GM10847 (cell line): ENCODE data around the gene RGCC.

ENCODE experiments used
- POLR2A ChIP-seq: IDR thresholded peaks from 2 replicates; pipeline ENCODE4 v1.6.1; 2011; ENCODE audit not compliant: insufficient read length; ENCODE audit errors: extremely low read depth

RGCC gene

DNA sequence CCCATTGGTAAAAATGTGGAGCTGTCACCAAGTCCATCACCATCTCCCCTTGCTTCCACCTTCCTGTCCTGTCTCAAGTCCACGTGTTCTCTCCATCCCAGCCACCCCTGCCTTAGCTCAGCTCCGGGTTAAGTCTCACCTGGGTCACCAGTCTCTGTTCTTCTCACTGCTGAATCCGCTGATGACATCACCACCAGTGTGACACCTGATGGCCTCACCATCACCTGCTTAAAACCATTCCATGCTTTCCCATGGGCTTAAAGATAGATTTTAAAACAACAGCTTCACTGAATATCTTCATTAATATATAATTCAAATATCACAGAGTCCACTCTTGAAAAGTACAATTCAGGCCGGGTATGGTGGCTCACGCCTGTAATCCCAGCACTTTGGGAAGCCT, 42.1 kb downstream of the RGCC start:
- no peak for TF ChIP-seq POLR2A

DNA sequence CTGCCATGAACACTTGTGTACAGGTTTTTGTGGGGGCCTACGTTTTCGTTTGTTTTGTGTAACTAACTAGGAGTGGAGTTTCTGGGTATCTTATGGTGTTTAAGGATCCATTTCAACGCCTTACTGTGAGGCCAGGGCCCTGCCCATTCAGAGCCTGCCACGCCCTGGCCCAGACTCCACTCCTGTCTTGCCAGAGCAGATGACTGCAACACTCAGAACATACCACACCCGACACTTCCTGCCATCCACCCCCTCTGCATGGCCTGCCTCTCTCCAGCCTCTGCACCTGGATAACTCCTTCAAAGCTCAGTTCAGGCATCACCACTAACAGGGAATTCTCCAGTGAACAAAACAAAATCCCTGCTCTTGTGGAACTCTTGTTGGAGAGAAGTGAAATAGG, 43.2 kb downstream of the RGCC start:
- TF ChIP-seq POLR2A, result no peak

DNA sequence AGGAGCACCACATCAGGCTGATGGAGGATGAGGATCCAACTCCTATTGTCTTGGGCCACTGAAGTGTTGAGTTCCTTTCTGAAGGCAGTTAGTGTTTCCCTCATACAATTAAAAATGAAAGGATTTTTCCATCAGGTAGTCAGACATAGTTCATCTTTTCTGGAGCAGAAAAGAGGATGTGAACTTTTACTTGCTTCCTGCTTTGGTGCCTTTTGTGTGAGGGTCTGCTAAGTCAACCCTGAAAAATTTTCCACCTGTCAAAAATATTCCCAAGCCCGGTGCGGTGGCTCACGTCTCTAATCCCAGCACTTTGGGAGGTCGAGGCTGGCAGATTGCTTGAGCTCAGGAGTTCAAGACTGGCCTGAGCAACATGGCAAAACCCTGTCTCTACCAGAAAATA, 43.9 kb downstream of the RGCC start:
- no peak for TF ChIP-seq POLR2A

DNA sequence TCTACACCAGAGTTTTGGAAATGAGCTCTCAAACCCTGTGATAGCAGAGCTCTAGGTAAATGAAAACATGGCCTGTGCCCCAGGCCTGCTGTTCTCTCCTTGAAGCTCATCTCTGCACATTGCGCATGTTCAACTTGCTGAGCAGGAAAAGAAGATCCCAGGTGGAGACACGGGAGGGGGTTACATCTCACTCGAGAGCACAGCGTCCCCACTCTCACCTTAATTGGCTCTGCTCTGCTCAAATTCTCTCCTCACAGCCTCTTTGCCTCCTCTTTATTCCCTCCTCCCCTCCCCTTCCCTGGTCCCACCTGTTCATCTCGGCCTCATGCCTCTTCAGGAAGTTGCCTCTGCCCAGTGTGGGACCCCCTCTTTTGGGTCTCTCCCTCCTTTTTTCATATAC, 44.7 kb downstream of the RGCC start:
- no peak for TF ChIP-seq POLR2A

DNA sequence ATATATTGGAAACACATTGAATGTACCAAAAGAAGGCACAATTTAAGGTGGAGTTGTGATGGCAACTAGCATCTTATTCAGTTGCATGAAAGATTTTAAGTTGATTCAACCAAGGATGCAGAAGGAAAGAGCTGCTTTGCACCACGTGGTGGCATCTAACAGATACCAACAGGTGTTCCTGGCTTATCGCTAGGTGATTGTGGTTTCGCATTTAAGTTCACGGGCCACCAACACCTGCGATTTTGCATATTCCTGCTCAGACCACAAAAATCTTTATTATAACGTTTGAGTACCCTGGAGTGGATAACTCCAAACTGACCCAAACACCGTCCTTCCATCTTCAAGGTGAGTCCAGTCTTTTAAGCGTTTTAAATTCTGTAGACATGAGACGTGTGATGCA, 45.3 kb downstream of the RGCC start:
- no peak for TF ChIP-seq POLR2A

DNA sequence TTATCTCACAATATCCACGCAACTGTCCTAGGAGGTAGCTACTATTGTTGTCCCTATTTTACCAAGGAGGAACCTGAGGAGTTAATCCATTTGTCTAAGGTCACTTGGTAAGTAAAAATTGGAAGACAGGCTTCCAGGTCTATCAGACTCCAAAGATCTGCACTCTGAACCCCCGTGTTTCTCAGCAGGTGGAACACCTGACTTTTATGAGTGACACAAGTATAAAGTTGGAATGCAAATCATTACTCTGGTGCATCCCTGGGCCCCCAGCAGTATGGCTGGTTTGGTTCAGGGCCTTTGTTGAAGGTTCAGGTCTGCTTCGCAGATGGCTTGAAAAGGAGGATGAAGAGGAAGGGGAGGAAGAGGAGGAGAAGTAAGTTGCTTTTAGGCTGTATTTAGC, 46.0 kb downstream of the RGCC start:
- no peak for TF ChIP-seq POLR2A

DNA sequence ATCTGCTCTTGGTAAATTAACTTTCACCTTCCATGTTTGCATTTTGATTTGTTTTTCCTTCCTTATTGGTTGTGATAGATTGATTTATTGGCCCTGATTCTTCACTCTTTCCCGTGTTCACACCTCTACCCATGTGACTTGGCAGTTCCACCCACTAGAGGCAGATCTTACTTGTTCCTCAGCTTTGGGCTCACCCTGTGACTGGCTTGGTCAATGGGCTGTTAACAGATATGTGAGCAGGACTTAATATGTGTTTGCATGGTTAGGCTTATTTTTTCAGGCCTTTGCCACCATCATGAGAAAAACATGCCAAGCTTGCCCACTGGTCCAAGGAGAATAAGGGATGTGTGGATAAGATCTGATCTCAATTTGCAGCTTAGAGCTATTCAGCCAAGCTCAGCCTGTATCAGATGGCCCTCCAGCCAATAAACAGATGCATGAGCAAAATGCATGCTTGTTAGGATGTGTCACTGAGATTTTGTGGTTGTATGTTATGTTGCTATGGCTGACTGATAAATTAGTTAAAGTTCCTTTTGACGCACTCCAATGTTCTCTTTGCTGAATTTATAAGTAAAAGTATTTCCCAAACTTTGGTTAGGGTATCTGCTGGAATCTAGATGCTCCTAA, 48.0 kb downstream of the RGCC start:
- TF ChIP-seq POLR2A, result no peak

DNA sequence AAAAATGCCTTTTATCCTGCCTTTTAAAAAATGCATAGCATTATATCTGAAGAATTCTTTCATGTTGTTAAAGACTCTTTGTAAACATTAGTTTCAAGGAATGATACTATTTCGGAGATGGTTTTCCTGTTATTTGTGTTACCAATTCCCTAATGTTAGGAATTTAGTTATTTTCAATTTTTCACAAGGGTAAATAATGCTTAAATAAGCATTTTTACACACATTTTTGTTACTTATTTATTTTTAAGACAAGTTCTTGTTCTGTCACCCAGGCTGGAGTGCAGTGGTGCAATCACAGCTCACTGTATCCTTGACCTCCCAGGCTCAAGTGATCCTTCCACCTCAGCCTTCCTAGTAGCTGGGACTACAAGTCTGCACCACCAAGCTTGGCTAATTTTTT, 49.0 kb downstream of the RGCC start:
- TF ChIP-seq POLR2A, result no peak

DNA sequence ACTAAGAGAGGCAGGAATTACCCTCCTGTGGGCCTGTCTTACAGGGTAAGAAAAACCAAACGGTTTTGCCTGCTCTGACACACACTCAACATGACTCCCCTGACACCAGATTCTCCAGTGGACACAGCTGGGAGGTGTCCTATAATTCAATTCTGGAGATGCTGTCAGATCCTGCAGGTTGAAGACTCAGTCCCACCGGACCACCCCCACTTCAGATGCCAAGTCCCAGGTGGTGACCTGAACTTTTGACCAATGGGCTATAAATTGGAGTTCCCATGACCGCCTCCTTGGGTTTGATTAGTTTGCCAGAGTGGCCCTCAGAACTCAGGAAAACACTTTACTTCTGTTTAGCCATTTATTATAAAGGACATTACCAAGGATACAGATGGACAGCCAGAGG, 52.6 kb downstream of the RGCC start:
- no peak for TF ChIP-seq POLR2A

DNA sequence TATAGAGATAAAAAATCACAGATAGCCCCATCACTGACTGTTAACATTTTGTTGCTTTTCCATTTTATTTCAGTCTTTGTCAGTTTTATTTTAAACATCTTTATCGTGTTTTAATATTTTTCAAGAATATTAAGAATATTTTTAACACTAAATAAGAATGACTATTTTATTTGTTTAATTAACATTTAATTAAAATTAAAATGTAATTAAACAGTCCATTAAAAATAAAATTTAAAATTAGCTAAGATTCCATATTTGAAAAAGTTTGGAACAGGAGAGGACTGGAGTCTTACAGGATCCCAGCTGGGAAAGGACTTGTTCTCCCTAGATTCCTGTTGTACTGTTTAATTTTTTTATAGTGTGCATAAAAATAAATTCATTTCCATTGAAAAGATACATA, 54.5 kb downstream of the RGCC start:
- no peak for TF ChIP-seq POLR2A

DNA sequence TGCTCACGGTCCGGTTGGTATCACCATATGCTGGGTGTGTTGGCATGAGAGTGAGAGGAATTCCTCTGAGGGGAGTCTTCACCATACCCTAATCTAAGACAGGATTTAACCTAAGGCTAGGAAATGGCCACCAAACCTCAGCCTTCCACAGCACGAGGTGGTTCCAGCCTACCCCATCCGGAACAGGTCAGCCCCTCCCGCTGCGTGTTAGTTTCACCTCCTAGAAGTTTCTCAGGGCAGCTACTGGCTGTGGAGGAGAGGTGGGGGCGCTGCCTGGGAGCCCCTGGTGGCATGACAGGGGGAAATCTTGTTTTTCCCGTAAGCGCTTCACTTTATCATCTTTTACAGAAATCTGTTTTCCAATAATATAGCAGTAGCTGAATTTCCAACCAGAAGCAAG, 55.1 kb downstream of the RGCC start:
- TF ChIP-seq POLR2A, result no peak

DNA sequence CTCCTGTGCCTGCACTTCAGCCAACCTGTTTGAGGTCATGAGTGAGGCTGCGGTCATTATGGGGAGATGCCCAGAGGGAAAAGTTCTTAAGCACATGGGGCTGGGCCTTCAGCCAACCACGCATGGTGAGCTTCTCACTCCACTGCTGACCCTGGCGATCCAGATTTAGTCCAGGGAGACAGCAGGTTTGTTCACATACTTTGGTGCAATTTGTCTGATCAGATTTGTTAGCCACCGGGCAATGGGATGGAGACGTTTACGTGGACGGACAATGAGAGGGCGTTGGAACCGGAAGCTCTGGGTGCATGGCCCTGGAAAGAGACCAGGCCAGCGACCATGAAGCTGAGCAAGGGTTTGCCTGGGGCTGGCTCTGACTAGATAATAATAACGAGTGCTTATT, 56.2 kb downstream of the RGCC start:
- no peak for TF ChIP-seq POLR2A

DNA sequence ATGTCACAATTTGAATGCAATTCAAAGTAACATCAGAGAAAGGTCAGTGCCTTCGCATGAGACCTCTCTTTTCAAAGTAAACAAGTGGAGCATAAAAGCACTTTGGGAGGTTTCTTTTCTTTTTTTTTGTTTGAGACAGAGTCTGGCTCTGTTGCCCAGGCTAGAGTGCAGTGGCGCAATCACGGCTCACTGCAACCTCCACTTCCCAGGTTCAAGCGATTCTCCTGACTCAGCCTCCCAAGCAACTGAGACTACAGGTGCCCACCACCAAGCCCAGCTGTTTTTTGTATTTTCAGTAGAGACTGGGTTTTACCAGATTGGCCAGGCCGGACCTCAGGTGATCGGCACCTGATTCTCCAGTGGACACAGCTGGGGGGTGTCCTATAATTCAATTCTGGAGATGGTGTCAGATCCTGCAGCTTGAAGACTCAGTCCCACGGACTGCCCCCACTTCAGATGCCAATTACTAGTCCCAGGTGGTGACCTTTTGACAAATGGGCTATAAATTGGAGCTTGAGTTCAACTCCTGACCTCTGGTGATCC, 57.6 kb downstream of the RGCC start:
- TF ChIP-seq POLR2A, result no peak

DNA sequence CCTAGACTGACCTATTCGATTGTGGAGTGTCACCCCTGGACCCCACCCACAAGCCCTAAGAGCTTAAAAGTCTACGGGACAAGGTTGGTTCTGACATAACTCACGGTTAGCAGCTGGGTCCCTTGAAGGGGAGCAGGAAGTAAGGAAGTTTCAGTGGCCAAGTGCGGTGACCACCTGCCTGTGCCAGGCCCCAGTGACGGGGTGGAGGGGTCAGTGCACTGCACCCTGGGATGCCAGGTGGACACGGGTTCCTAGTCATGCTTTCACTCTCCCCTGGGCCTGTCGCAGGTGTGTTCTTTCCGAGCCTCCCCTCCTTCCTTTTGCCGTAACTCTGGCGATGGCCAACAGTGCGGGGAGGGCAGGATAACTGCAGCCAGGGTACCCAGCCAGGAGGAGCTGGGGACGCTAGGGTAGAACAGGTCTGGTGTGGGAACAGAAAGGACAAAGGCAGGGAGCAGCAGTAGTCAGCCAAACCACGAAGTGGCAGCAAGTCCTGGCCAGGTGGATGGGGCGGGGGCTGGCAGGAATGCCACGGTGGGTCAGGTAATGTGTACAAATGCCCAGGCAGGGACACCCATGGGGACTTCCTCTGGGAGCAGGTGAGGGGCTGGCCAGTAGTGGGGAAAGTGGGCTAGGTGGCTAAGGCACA, 58.3 kb downstream of the RGCC start:
- TF ChIP-seq POLR2A, result no peak

DNA sequence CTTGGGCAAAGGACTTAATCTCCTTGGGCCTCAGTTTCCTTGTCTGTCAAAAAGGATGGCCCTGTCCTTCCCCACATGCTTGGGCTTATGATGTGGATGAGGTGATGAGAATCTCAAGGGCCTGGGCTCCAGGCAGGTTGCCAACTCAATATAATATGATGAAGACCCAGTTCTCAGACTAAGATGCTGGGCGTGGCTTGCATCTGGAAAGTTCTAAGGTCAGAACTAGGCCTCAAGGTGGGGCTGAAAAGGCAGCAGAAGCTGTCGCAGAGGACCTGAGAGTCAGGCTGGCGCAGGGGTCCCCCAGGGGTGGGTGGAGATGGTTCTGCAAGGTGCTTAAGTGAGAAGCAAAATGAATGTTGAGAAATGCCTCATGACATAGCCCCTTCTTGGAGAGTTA, 58.8 kb downstream of the RGCC start:
- TF ChIP-seq POLR2A, result no peak

DNA sequence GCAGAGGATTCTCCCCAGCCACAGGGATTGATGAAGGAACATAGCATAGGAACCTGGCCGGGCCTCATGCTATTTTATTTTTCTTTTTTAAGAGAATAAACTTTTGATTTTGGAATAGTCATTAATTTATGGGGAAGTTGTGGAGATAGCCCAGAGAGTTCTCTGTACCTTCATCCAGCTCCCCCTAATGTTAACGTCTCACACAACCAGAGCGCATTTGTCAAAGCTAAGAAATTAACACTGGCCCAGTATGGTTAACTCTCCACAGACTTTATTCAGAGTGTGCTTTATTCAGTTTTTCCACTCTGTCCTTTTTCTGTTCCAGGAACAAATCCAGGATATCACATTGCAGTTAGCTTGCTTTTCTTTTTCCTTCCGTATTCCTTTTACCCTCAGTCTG, 59.4 kb downstream of the RGCC start:
- TF ChIP-seq POLR2A, result no peak

DNA sequence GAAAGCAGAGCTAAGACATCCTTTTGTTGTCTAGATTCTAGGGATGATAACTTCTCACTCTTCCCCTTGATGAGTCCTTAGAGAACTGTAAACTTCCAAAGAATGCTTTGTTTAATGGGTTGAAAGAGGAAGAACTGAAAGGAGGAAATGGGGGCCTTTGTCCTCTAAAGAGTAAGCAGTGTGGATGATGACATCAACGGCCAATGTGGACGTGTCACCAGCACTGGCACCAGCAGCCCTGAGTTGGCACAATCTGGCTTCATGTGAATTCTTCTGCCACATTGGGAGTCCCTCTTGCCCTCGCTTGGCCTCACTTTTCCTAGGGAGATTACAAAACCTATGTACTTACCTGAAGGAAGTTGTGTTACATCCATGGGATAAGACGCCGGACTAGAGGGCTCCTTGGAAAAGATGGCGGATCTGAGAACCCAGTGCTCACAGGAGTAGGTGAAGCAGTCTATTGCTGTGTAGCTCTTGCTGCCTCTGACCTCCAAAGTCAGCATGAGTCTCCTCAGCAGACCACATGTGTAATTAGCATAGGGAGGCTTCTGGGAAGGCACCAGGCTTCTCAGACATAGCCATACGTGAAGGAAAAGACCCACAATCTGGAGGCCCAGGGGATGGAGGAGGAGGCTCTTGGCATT, 62.8 kb downstream of the RGCC start:
- no peak for TF ChIP-seq POLR2A
